ENCODE results near the gene RNF220. TPM values are rescaled to one million over a fixed set of nuclear protein-coding genes. Genes with fewer than 3 reads are reported as not detected.

The RNF220 gene
- polyA plus RNA-seq, 1 of the 3 experiments (the other 2 are of a cell fraction), result 83.7 TPM

- DNase-seq, result no peak
- H3K4me1 ChIP-seq (ENCODE audit: control insufficient read depth in 1 of 2, insufficient read depth in 2 of 2, low read depth in 1 of 2, low read length in 1 of 2), result no peaks in the 10 kb centered on the region
- H3K9me3 ChIP-seq, result no peaks in the 10 kb centered on the region
- no peak for TF ChIP-seq RCOR1 (IDR thresholded peaks at IDR 0.05; ENCODE audit: low read length)
- no peak for TF ChIP-seq CHD2 (IDR thresholded peaks at IDR 0.05; ENCODE audit: low read length, partially characterized antibody)
- no peak for TF ChIP-seq USF2 (IDR thresholded peaks at IDR 0.05; ENCODE audit: borderline replicate concordance, low read depth, low read length)
- no peak for TF ChIP-seq JUND (IDR thresholded peaks at IDR 0.05)
- TF ChIP-seq ELF1 (IDR thresholded peaks at IDR 0.05), result no peak
- TF ChIP-seq FOXM1 (IDR thresholded peaks at IDR 0.05; ENCODE audit: low read depth), result no peak
- no peak for TF ChIP-seq TEAD4 (IDR thresholded peaks at IDR 0.05; ENCODE audit: borderline replicate concordance, insufficient read depth)
- TF ChIP-seq SIN3A (IDR thresholded peaks at IDR 0.05; ENCODE audit: borderline replicate concordance, low read depth, low read length), result no peak
- no peak for TF ChIP-seq MAX (IDR thresholded peaks at IDR 0.05; ENCODE audit: low read depth)
- no peak for TF ChIP-seq CTCF (IDR thresholded peaks at IDR 0.05)
- no peak for TF ChIP-seq IRF3 (IDR thresholded peaks at IDR 0.05; ENCODE audit: low read depth, low read length)
- TF ChIP-seq POLR2AphosphoS5 (IDR thresholded peaks at IDR 0.05; ENCODE audit: low read depth, low read length), result no peak
- no peak for TF ChIP-seq MEF2A (IDR thresholded peaks at IDR 0.05; ENCODE audit: borderline replicate concordance, low read depth)
- no peak for TF ChIP-seq MXI1 (IDR thresholded peaks at IDR 0.05; ENCODE audit: low read depth, low read length)
- no peak for TF ChIP-seq GATA2 (CRISPR knock-in tag; IDR thresholded peaks at IDR 0.05)
- TF ChIP-seq FOSL2 (IDR thresholded peaks at IDR 0.05; ENCODE audit: borderline replicate concordance, low read depth), result no peak
- TF ChIP-seq RAD21 (IDR thresholded peaks at IDR 0.05; ENCODE audit: low read length), result no peak
- no peak for TF ChIP-seq USF1 (IDR thresholded peaks at IDR 0.05; ENCODE audit: borderline replicate concordance, low read depth)
- H3K36me3 ChIP-seq (replicated peaks in 1 of 2; ENCODE audit: control insufficient read depth in 1 of 2, insufficient read depth in 2 of 2, low read length in 1 of 2), result no peaks in the 10 kb centered on the region
- H3K4me3 ChIP-seq (ENCODE audit: low read depth in 2 of 2, low read length in 1 of 2), result no peak overlapping the region
- H3K79me2 ChIP-seq (ENCODE audit: insufficient read depth), result no peaks in the 10 kb centered on the region
- no peak overlapping the region for H3K27ac ChIP-seq (ENCODE audit: low read depth in 2 of 2, low read length in 1 of 2)
- H3K9ac ChIP-seq, result no peak overlapping the region
- peaks cover 6% of the 10 kb centered on the region for H3F3A ChIP-seq (replicated peaks; ENCODE audit: insufficient read depth)
- 34% methylated on average over 5 of the region's 5 CpGs for WGBS (ENCODE audit: low lambda C conversion rate)
- POLR2A ChIA-PET, result no interaction called here
- no peak overlapping the region for H3K4me2 ChIP-seq
- no peaks in the 10 kb centered on the region for H4K20me1 ChIP-seq (ENCODE audit: insufficient read depth)
- CTCF ChIA-PET, result no interaction called here
- peaks cover 43% of the 10 kb centered on the region for H3K27me3 ChIP-seq (ENCODE audit: insufficient read depth)
- no peak overlapping the region for H2AFZ ChIP-seq (ENCODE audit: low read depth)
- no peaks in the 10 kb centered on the region for H3K9me2 ChIP-seq
These were observed 78.2 kb downstream of the RNF220 start for GRCh38 chr1:44483089-44483874.

Measured in SK-N-SH (cell line).